HEK293 (cell line): ENCODE measurements around the gene TANC1.

ENCODE experiments used
- CTCF ChIA-PET: fragments of 350-600 bp; formaldehyde crosslinking; extraction: SDS; loops from one replicate; lab custom pipeline; 2021; ENCODE audit warnings: antibody characterized with exemption; lab: Yijun Ruan, JAX
- POLR2A ChIA-PET: fragments of 300-600 bp; formaldehyde crosslinking; extraction: SDS; loops from one replicate; lab custom pipeline; 2020; ENCODE audit warnings: antibody characterized with exemption, inconsistent platforms; lab: Yijun Ruan, JAX
- H3K27ac ChIP-seq: fragments of 200-500 bp; sonication (Bioruptor generic); 2 replicates; pipeline ENCODE4 v1.5.1; 2014; ENCODE audit warnings: low read depth, low read length, control low read depth, inconsistent platforms; ENCODE audit errors: extremely low read depth
- H3K36me3 ChIP-seq, 2 experiments: fragments of 200-500 bp in 1 of 2; sonication (Bioruptor generic) in 1 of 2; 1 replicate in 1 of 2; 2 replicates in 1 of 2; pipeline ENCODE4 v1.5.1; 2014 to 2017; ENCODE audit warnings: inconsistent platforms in 2 of 2, low read length in 2 of 2; ENCODE audit not compliant: control insufficient read depth in 2 of 2, insufficient read depth in 1 of 2
- H3K4me1 ChIP-seq: fragments of 200-500 bp; sonication (Bioruptor generic); 2 replicates; pipeline ENCODE4 v1.5.1; 2014; ENCODE audit warnings: mild to moderate bottlenecking, low read length, inconsistent platforms; ENCODE audit not compliant: control insufficient read depth, insufficient read depth
- H3K4me3 ChIP-seq: 2 replicates; pipeline ENCODE4 v1.5.1; 2011; ENCODE audit warnings: low read depth, mild to moderate bottlenecking, control low read depth, low read length, moderate library complexity
- H3K9me3 ChIP-seq: fragments of 200-500 bp; sonication (Bioruptor generic); 2 replicates; pipeline ENCODE4 v1.5.1; 2014; ENCODE audit warnings: low read depth, low read length, inconsistent platforms; ENCODE audit not compliant: control insufficient read depth, insufficient read depth
- GLI2 ChIP-seq: fragments of 450-650 bp; formaldehyde crosslinking; IDR thresholded peaks from 2 replicates; pipeline ENCODE4; 2017; ENCODE audit warnings: missing biosample characterization, missing genetic modification characterization, low read depth, borderline replicate concordance
- KLF1 ChIP-seq: fragments of 450-650 bp; formaldehyde crosslinking; IDR thresholded peaks from 2 replicates; pipeline ENCODE4 v1.5.1; 2016; ENCODE audit warnings: missing biosample characterization, missing genetic modification characterization
- ZBTB1 ChIP-seq: fragments of 450-650 bp; formaldehyde crosslinking; IDR thresholded peaks from 2 replicates; pipeline ENCODE4 v1.5.1; 2016; ENCODE audit warnings: missing biosample characterization, missing genetic modification characterization
- ZBTB48 ChIP-seq: fragments of 450-650 bp; formaldehyde crosslinking; IDR thresholded peaks from 2 replicates; pipeline ENCODE4 v1.5.1; 2016; ENCODE audit warnings: missing biosample characterization, missing genetic modification characterization
- ZFHX2 ChIP-seq: fragments of 450-650 bp; formaldehyde crosslinking; conservative IDR thresholded peaks from 2 replicates; pipeline ENCODE4 v1.5.1; 2016; ENCODE audit warnings: missing biosample characterization, missing genetic modification characterization
- ZNF157 ChIP-seq: fragments of 450-650 bp; formaldehyde crosslinking; IDR thresholded peaks from 2 replicates; pipeline ENCODE4 v1.5.1; 2016; ENCODE audit warnings: missing biosample characterization, missing genetic modification characterization
- ZNF184 ChIP-seq: fragments of 450-650 bp; IDR thresholded peaks from 2 replicates; pipeline ENCODE4 v1.5.1; 2018; ENCODE audit warnings: missing biosample characterization, mild to moderate bottlenecking, missing genetic modification characterization
- ZNF221 ChIP-seq: fragments of 450-650 bp; formaldehyde crosslinking; IDR thresholded peaks from 2 replicates; pipeline ENCODE4 v1.5.1; 2017; ENCODE audit warnings: missing biosample characterization, missing genetic modification characterization, borderline replicate concordance
- ZNF23 ChIP-seq: fragments of 450-650 bp; formaldehyde crosslinking; IDR thresholded peaks from 2 replicates; pipeline ENCODE4 v1.5.1; 2016; ENCODE audit warnings: missing biosample characterization, missing genetic modification characterization, borderline replicate concordance
- ZNF354C ChIP-seq: fragments of 450-650 bp; formaldehyde crosslinking; IDR thresholded peaks from 2 replicates; pipeline ENCODE4 v1.5.1; 2016; ENCODE audit warnings: missing biosample characterization, missing genetic modification characterization, low read depth, borderline replicate concordance
- ZNF426 ChIP-seq: fragments of 450-650 bp; formaldehyde crosslinking; IDR thresholded peaks from 2 replicates; pipeline ENCODE4 v1.5.1; 2017; ENCODE audit warnings: missing biosample characterization, missing genetic modification characterization, mild to moderate bottlenecking, inconsistent platforms, moderate library complexity
- ZNF571 ChIP-seq: fragments of 450-650 bp; formaldehyde crosslinking; IDR thresholded peaks from 2 replicates; pipeline ENCODE4 v1.5.0; 2017; ENCODE audit warnings: missing biosample characterization, missing genetic modification characterization
- ZNF624 ChIP-seq: fragments of 450-650 bp; formaldehyde crosslinking; IDR thresholded peaks from 2 replicates; pipeline ENCODE4 v1.5.1; 2017; ENCODE audit warnings: missing biosample characterization, missing genetic modification characterization
- ZNF670 ChIP-seq: fragments of 450-650 bp; formaldehyde crosslinking; IDR thresholded peaks from 2 replicates; pipeline ENCODE4 v1.5.1; 2016; ENCODE audit warnings: missing biosample characterization, missing genetic modification characterization, low read depth
- ZNF792 ChIP-seq: fragments of 450-650 bp; formaldehyde crosslinking; IDR thresholded peaks from 2 replicates; pipeline ENCODE4 v1.5.1; 2016; ENCODE audit warnings: missing biosample characterization, missing genetic modification characterization
- TF ChIP-seq, protein P1 (sequence below): sonication (generic); formaldehyde crosslinking; IDR thresholded peaks from 2 replicates; pipeline ENCODE4 v1.8.1; 2022; ENCODE audit warnings: mild to moderate bottlenecking, moderate library complexity, missing genetic modification reagents
- TF ChIP-seq, protein P2 (sequence below): fragments of 450-650 bp; formaldehyde crosslinking; IDR thresholded peaks from 2 replicates; pipeline ENCODE4 v1.5.0; 2017; ENCODE audit warnings: missing biosample characterization, missing genetic modification characterization, borderline replicate concordance
- TF ChIP-seq, protein P3 (sequence below): fragments of 450-650 bp; formaldehyde crosslinking; IDR thresholded peaks from 2 replicates; pipeline ENCODE4 v1.5.1; 2016; ENCODE audit warnings: missing biosample characterization, missing genetic modification characterization
- TF ChIP-seq, protein P4 (sequence below): fragments of 450-650 bp; formaldehyde crosslinking; IDR thresholded peaks from 2 replicates; pipeline ENCODE4 v1.5.1; 2017; ENCODE audit warnings: missing biosample characterization, missing genetic modification characterization
- TF ChIP-seq, protein P5 (sequence below): fragments of 450-650 bp; formaldehyde crosslinking; IDR thresholded peaks from 2 replicates; pipeline ENCODE4 v1.5.1; 2016; ENCODE audit warnings: missing biosample characterization, missing genetic modification characterization

TANC1 gene

DNA sequence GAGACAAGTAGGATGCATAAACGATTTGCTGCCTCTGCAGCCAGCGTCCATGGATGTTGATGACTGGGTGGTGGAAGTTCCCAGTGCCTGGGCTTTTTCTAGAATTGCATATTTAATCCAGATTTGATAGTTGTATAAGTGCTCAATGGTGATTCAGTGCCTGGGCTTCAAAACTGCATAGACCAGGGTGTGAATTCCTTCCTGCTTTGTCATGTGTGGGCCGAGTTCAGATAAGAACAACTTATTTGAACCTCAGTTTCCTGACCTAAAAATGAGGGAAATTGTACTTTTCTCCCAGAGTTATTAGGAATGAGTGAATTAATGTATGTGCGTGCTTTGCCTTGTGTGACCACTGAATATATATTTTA is 163.5 kb downstream of the TANC1 start (continued):
- TF ChIP-seq, protein P1, sequence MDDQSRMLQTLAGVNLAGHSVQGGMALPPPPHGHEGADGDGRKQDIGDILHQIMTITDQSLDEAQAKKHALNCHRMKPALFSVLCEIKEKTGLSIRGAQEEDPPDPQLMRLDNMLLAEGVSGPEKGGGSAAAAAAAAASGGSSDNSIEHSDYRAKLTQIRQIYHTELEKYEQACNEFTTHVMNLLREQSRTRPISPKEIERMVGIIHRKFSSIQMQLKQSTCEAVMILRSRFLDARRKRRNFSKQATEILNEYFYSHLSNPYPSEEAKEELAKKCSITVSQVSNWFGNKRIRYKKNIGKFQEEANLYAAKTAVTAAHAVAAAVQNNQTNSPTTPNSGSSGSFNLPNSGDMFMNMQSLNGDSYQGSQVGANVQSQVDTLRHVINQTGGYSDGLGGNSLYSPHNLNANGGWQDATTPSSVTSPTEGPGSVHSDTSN (CRISPR knock-in tag), result no peak
- no peak for TF ChIP-seq ZBTB1 (tag by site-specific recombination)

DNA sequence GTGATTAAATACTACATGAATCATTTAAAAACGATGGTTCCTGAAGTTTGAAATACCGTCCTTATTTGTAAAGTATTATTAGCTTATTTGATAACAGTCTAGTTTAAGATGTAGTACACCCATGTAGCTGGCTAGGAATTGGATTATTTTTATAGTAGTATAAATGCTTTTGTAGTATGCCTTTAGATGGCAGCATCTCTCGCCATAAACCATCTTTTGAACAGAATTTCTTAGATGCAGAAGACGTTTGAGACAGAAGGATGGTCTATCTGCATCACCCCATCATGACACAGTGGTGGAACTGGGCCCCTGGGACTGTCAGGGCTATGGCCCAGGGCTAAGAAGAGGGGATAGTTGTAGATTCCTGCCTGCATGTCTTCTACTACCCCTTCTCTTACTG is 165.4 kb downstream of the TANC1 start:
- TF ChIP-seq ZNF792 (tag by site-specific recombination) (no peak), ZNF184 (no peak), ZNF571 (tag by site-specific recombination) (no peak), ZNF221 (tag by site-specific recombination) (no peak), ZNF670 (no peak), GLI2 (tag by site-specific recombination) (no peak), ZNF157 (tag by site-specific recombination) (no peak), KLF1 (tag by site-specific recombination) (no peak), ZNF624 (tag by site-specific recombination) (no peak), ZNF23 (tag by site-specific recombination) (no peak), ZNF426 (no peak), ZNF354C (tag by site-specific recombination) (no peak), ZFHX2 (tag by site-specific recombination) (no peak), ZBTB48 (tag by site-specific recombination) (no peak)
- TF ChIP-seq, protein P2, sequence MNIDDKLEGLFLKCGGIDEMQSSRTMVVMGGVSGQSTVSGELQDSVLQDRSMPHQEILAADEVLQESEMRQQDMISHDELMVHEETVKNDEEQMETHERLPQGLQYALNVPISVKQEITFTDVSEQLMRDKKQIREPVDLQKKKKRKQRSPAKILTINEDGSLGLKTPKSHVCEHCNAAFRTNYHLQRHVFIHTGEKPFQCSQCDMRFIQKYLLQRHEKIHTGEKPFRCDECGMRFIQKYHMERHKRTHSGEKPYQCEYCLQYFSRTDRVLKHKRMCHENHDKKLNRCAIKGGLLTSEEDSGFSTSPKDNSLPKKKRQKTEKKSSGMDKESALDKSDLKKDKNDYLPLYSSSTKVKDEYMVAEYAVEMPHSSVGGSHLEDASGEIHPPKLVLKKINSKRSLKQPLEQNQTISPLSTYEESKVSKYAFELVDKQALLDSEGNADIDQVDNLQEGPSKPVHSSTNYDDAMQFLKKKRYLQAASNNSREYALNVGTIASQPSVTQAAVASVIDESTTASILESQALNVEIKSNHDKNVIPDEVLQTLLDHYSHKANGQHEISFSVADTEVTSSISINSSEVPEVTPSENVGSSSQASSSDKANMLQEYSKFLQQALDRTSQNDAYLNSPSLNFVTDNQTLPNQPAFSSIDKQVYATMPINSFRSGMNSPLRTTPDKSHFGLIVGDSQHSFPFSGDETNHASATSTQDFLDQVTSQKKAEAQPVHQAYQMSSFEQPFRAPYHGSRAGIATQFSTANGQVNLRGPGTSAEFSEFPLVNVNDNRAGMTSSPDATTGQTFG, result no peak
- TF ChIP-seq, protein P3, sequence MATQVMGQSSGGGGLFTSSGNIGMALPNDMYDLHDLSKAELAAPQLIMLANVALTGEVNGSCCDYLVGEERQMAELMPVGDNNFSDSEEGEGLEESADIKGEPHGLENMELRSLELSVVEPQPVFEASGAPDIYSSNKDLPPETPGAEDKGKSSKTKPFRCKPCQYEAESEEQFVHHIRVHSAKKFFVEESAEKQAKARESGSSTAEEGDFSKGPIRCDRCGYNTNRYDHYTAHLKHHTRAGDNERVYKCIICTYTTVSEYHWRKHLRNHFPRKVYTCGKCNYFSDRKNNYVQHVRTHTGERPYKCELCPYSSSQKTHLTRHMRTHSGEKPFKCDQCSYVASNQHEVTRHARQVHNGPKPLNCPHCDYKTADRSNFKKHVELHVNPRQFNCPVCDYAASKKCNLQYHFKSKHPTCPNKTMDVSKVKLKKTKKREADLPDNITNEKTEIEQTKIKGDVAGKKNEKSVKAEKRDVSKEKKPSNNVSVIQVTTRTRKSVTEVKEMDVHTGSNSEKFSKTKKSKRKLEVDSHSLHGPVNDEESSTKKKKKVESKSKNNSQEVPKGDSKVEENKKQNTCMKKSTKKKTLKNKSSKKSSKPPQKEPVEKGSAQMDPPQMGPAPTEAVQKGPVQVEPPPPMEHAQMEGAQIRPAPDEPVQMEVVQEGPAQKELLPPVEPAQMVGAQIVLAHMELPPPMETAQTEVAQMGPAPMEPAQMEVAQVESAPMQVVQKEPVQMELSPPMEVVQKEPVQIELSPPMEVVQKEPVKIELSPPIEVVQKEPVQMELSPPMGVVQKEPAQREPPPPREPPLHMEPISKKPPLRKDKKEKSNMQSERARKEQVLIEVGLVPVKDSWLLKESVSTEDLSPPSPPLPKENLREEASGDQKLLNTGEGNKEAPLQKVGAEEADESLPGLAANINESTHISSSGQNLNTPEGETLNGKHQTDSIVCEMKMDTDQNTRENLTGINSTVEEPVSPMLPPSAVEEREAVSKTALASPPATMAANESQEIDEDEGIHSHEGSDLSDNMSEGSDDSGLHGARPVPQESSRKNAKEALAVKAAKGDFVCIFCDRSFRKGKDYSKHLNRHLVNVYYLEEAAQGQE, result no peak
- TF ChIP-seq, protein P4, sequence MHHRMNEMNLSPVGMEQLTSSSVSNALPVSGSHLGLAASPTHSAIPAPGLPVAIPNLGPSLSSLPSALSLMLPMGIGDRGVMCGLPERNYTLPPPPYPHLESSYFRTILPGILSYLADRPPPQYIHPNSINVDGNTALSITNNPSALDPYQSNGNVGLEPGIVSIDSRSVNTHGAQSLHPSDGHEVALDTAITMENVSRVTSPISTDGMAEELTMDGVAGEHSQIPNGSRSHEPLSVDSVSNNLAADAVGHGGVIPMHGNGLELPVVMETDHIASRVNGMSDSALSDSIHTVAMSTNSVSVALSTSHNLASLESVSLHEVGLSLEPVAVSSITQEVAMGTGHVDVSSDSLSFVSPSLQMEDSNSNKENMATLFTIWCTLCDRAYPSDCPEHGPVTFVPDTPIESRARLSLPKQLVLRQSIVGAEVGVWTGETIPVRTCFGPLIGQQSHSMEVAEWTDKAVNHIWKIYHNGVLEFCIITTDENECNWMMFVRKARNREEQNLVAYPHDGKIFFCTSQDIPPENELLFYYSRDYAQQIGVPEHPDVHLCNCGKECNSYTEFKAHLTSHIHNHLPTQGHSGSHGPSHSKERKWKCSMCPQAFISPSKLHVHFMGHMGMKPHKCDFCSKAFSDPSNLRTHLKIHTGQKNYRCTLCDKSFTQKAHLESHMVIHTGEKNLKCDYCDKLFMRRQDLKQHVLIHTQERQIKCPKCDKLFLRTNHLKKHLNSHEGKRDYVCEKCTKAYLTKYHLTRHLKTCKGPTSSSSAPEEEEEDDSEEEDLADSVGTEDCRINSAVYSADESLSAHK (tag by site-specific recombination), result no peak
- TF ChIP-seq, protein P5, sequence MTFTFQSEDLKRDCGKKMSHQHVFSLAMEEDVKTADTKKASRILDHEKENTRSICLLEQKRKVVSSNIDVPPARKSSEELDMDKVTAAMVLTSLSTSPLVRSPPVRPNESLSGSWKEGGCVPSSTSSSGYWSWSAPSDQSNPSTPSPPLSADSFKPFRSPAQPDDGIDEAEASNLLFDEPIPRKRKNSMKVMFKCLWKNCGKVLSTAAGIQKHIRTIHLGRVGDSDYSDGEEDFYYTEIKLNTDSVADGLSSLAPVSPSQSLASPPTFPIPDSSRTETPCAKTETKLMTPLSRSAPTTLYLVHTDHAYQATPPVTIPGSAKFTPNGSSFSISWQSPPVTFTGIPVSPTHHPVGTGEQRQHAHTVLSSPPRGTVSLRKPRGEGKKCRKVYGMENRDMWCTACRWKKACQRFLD (tag by site-specific recombination), result no peak
- Histone ChIP-seq H3K27ac (no peak overlapping the region), H3K4me3 (no peak overlapping the region), H3K36me3 (no peaks in the 10 kb centered on the region), H3K4me1 (peaks cover 30% of the 10 kb centered on the region), H3K9me3 (no peaks in the 10 kb centered on the region)
- CTCF ChIA-PET, result interaction anchor here (0.9 to 2.0 kb wide), 3 partner anchors 9 to 171 kb away, joined by 3 to 9 read pairs (median 3); no protein-coding TSS in a partner anchor
- POLR2A ChIA-PET, result no interaction called here
